C4-2B (cell line): ENCODE results near the gene PHOX2A.

Source experiments
- H3K27ac ChIP-seq: fragments of 450-650 bp; 2 replicates; pipeline ENCODE4 v1.5.1; 2017
- CTCF ChIP-seq: fragments of 450-650 bp; conservative IDR thresholded peaks from 2 replicates; pipeline ENCODE4 v1.5.1; 2017; ENCODE audit warnings: mild to moderate bottlenecking
- ZFX ChIP-seq: fragments of 450-650 bp; IDR thresholded peaks from 2 replicates; pipeline ENCODE4 v1.6.1; 2017

Gene PHOX2A

GRCh38 chr11:72237112-72237931, 6.7 kb downstream of the PHOX2A start:
- no peak for TF ChIP-seq ZFX
- no peak for TF ChIP-seq CTCF
- no peak overlapping the region for H3K27ac ChIP-seq

GRCh38 chr11:72236774-72237111, 7.2 kb downstream of the PHOX2A start:
- TF ChIP-seq CTCF (no peak), ZFX (no peak)
- H3K27ac ChIP-seq: no peak overlapping the region

GRCh38 chr11:72236083-72236697, 7.8 kb downstream of the PHOX2A start:
- TF ChIP-seq CTCF (no peak), ZFX (no peak)
- no peak overlapping the region for H3K27ac ChIP-seq

DNA sequence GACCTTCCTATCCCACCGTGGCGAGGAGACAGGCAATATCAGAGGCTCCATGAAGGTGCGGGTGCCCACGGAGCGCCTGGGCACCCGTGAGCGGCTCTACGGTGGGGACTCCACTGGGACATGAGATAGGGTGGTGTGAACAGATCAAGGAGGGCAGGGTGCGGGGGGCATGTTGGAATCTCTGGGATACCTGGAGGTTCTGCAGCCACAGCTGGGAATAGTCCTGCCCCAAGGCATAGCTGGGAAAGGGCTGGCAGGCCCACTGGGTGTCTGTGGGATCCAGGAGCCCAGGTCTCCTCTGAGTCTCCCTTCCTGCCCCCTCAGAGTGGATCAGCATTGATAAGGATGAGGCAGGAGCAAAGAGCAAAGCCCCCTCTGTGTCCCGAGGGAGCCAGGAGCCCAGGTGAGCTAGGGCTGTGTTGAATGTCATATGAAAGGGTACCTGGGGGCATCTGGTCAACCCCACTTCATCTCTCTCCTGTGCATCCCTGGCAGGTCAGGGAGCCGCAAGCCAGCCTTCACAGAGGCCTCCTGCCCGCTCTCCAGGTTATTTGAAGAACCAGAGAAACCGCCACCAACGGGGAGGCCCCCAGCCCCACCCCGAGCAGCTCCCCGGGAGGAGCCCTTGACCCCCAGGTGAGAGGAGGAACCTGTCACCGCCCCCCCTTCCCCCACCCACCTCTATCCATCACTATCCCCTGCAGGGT, 8.5 kb downstream of the PHOX2A start:
- TF ChIP-seq ZFX (no peak), CTCF (no peak)
- no peak overlapping the region for H3K27ac ChIP-seq

DNA sequence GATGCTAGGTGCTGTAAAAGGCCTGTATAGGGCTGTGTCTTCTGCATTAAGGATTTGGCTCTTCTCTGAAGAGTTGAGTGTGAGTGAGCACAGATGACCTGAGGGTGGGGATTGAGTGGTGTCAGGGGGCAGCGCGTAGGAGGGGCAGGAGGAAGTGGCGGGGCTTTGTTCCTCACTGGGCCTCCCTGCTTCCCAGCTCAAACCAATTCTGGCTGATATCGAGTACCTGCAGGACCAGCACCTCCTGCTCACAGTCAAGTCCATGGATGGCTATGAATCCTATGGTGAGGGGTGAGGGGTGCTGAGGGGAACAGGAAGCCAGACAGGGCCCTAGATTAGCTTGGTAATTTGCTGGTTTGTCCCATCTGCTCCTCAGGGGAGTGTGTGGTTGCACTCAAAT, 9.1 kb downstream of the PHOX2A start:
- TF ChIP-seq ZFX (no peak), CTCF (no peak)
- H3K27ac ChIP-seq: no peak overlapping the region

DNA sequence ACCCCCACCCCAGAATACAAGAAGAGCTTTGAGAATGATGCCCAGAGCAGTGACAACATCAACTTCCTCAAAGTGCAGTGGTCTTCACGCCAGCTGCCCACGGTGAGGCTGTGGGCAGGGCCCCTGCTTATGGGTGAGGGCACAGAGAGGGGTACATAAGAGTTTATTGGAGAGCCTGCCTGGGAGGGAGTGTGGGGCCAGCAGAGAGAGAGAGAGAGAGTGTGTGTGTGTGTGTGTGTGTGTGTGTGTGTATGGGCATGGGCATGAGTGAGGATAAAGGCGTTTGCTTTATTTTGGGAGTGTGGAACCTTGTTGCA, 9.5 kb downstream of the PHOX2A start:
- TF ChIP-seq CTCF (no peak), ZFX (no peak)
- H3K27ac ChIP-seq: no peak overlapping the region

DNA sequence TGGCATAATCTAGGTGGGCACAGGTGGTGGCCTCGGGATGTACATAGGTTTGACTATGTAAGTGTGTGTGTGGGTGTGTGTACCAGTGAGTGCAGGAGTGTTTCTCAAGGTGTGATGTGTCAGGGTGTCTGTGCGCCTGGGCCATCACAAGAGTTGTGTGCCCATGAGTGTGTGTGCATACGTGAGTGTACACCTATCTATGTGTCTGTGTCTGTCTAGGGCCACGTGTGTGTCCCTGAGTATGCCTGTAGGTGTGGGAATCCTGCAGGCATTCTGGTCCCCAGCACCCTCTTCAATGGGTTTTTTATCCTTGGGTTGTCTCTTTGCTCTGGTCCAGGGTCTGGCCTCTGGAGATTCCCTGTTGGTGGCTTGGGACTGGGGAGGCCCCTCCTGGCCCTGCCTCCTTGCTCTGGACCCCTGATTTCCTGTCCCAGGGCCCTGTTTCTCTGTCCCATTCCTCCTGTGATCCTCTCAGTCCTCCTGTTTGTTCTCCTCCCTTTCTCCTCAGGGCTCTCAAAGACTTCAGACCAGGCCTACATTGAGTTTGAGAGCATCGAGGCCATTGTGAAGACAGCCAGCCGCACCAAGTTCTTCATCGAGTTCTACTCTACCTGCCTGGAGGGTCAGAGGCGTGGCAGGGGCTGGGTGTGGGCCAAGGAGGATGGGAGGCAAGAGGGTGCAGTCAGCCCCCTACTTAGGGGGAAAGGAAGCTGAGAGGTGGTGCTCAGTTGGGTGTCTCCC, 10.0 kb downstream of the PHOX2A start:
- no peak overlapping the region for H3K27ac ChIP-seq
- TF ChIP-seq ZFX (no peak), CTCF (no peak)
